Neural progenitor cell (in vitro differentiated cells): ENCODE measurements around the gene FFAR1.

Experiments used
- EZH2phosphoT487 ChIP-seq: fragments of 200-600 bp; sonication (generic); IDR thresholded peaks from 2 replicates; pipeline ENCODE4 v1.6.1; 2017; ENCODE audit warnings: antibody characterized with exemption
- TF ChIP-seq, protein P1 (sequence below): fragments of 200-600 bp; sonication (generic); IDR thresholded peaks from 2 replicates; pipeline ENCODE4 v1.5.1; 2017; ENCODE audit warnings: antibody characterized with exemption, mild to moderate bottlenecking

DNA sequence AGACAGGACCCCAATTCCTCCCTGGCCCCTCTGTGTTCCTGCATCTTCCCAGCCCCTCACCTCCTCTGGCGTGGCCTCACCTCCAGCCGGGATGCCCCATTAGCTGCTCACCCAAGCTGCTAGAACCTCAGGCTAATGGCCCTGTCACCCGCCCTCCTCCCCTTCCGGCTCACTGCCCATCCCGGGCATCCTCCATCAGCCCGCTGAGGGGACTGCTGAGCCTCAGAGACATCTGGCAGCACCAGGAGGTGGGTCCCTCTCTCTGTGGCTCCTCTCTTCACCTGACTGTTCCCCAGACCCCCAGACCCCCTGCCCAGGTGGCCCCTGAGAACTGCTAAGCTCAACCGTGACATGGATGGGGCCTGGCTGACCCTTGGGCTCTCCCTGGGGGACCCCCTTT is 2.9 kb downstream of the FFAR1 start:
- TF ChIP-seq, protein P1, sequence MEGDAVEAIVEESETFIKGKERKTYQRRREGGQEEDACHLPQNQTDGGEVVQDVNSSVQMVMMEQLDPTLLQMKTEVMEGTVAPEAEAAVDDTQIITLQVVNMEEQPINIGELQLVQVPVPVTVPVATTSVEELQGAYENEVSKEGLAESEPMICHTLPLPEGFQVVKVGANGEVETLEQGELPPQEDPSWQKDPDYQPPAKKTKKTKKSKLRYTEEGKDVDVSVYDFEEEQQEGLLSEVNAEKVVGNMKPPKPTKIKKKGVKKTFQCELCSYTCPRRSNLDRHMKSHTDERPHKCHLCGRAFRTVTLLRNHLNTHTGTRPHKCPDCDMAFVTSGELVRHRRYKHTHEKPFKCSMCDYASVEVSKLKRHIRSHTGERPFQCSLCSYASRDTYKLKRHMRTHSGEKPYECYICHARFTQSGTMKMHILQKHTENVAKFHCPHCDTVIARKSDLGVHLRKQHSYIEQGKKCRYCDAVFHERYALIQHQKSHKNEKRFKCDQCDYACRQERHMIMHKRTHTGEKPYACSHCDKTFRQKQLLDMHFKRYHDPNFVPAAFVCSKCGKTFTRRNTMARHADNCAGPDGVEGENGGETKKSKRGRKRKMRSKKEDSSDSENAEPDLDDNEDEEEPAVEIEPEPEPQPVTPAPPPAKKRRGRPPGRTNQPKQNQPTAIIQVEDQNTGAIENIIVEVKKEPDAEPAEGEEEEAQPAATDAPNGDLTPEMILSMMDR, result no peak
- no peak for TF ChIP-seq EZH2phosphoT487
